NCI-H748 treated with DMSO at 0.1 percent for 48 hours (cell line): ENCODE measurements around the gene BCS1L.

Experiments used
- DNase-seq: peaks from one replicate; lab custom pipeline; 2025; lab: John Stamatoyannopoulos, UW

BCS1L gene, protein sequence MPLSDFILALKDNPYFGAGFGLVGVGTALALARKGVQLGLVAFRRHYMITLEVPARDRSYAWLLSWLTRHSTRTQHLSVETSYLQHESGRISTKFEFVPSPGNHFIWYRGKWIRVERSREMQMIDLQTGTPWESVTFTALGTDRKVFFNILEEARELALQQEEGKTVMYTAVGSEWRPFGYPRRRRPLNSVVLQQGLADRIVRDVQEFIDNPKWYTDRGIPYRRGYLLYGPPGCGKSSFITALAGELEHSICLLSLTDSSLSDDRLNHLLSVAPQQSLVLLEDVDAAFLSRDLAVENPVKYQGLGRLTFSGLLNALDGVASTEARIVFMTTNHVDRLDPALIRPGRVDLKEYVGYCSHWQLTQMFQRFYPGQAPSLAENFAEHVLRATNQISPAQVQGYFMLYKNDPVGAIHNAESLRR

DNA sequence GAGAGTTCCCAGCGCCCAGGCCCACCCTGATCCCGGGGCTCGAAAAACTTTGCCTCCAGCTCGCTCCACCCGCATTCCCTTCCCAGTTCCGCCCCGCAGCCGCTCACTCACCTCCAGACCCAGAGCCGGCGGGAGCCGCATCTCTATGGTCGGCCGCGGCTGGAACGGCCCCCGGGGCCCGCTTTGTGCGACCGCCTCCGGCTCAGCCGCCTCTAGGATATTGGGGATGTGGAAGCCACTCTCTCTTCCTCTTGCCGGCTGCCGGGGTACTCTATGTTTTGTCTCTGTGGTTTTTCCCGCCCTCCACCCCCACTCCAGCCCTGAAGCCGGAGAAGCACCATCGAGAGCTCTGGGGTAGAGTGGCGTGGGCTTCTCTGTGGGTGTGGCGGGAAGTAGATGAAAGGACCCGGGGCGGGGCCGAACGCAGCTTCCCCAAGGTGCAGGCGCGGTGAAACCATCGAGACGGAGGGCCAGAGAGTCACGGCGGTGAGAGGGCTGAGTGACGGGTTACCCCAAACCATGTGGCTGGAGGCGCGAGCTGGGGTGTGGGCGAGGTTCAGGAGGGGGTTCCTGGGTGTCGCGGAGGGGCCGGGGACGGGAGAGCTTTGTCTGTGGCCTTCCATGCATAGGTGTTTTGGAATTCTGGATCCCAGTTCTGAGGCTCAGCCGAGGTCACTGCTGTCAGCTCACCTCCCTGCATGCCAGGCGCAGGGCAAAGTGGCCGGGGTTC is at the start of gene BCS1L, which contains the start of gene ZNF142:
BCS1L (plus strand) TSS at position 426 of the 730 bp plus-strand sequence. CDS start 1,305 bp downstream, outside the sequence.
ZNF142 (minus strand) TSS at position 366 of the 730 bp plus-strand sequence. CDS start 3,194 bp downstream, outside the sequence.
- peak; percentile 81 for DNase-seq

DNA sequence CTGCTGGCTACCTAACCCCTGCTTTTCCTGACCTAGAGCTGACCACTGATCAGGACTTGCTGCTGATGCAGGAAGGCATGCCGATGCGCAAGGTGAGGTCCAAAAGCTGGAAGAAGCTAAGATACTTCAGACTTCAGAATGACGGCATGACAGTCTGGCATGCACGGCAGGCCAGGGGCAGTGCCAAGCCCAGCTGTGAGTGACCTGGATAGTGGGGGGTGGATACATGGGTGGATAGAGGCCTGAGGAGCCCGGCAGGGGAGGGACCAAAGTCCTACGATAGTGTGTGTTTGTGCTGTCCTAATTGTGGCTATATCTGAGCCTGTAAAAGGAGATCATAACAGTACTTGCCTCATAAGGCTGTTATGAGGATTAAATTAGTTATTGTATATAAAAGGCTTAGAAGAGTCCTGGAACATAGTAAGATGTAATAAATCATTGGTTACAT is 43.6 kb upstream of the BCS1L start:
- no peak for DNase-seq

DNA sequence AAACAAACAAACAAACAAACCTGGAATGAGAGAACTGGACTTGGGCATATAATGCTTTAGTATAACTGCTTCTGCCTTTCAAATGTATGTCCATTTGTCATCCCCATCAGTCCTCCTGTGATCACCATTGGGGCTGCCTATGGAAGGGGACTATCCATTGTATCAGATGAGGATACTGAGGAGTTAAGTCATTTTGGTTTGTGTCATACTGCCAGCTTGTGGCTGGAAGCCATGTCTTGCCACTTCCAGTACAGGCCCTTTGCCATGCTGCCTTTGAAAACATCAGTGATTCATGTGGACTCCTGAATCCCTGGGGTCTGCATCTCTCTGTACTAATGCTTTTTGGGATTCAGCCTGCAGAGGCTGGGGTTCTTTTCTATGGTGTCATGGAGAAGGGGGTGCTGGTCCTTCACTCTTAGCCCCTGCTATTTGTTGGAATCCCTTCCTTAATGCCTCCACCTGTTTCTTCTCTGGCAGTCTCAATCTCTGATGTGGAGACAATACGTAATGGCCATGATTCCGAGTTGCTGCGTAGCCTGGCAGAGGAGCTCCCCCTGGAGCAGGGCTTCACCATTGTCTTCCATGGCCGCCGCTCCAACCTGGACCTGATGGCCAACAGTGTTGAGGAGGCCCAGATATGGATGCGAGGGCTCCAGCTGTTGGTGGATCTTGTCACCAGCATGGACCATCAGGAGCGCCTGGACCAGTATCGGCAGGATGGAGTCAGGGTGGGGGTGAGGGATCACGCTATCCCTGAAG is 41.2 kb upstream of the BCS1L start:
- DNase-seq: no peak

DNA sequence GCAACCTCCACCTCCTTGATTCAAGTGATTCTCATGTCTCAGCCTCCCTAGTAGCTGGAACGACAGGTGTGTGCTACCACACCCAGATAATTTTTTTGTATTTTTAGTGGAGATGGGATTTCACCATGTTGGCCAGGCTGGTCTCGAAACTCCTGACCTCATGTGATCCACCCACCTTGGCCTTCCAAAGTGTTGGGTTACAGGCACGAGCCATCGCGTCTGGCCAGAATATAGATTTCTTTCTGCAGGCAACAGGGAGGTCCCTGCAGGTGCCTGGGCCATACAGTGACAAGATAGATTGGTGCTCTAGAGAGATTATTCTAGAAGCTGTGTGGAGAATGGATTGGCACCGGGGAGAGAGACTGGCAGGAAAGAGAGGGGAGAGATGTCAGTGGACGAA is 38.5 kb upstream of the BCS1L start:
- DNase-seq: no peak

DNA sequence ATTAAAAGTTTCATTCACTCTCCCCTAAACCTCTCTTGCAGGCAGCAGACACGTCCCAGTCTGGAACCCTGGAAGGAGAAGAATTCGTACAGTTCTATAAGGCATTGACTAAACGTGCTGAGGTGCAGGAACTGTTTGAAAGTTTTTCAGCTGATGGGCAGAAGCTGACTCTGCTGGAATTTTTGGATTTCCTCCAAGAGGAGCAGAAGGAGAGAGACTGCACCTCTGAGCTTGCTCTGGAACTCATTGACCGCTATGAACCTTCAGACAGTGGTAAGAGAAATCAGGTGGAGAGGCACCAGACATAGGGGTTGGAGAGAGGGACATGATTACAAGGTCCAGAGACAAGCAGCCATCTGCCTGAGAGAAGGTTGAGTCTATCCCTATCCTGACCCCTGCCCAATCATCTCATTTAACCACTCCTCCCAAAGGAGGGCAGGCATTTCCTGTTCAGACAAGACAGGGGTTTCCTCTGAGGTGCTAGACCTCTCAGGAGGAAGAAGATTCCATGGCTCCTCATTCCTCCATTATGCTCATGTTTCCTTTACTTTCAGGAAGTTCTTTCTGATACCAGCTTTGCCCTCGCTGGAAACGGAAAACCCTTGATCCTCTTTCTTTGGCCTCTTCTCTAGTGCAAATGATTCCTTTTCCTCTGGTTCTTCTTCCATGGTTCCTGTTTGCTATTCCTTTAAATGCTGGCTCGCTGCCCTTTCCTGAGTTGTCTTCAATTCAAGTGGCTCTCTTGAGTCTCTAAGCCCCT is 36.7 kb upstream of the BCS1L start:
- DNase-seq: no peak

DNA sequence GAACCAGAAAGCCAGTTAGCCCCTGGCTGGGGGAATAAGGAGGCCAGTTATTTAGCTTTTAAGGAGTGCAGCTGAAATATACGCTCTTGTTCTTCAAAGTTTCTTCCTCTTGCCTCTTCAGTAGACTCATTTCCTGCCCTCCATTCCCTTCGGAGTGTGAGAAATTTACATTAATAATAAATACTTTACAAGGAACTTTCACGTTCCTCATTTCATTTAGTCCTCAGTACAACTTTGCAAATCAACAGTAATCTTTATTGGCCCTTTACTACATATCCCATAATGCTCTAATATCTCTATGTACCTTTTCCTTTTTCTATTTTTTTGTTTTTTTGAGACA is 36.1 kb upstream of the BCS1L start:
- DNase-seq: no peak

DNA sequence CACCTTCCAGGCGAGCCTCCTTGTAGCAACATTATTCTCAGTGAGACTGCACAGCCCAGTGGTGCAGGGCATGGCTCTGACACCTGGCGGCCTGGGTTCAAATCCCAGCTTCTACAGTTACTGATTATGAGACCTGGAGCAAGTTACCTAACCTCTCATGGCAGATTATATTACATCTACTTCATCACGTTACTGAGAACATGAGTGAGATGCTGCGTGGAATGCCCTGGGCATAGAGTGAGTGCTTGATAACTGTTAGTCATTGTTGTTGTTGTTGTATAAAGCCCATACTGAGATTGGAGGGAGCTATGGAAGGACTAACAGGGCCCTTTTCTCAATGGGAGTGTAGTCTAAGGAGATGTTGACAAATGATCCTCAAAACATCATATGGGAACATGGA is 33.1 kb upstream of the BCS1L start:
- DNase-seq: no peak

DNA sequence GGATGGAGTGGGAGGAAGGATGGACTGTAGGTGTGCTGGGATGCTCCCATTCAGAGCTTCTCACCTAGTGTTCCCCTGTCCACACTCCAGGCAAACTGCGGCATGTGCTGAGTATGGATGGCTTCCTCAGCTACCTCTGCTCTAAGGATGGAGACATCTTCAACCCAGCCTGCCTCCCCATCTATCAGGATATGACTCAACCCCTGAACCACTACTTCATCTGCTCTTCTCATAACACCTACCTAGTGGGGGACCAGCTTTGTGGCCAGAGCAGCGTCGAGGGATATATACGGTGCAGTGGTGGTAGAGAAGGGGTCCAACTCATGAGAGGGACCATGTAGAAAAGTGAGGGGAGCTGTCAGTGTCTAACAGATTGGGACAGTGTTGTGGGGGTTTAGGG is 31.5 kb upstream of the BCS1L start:
- DNase-seq: no peak

DNA sequence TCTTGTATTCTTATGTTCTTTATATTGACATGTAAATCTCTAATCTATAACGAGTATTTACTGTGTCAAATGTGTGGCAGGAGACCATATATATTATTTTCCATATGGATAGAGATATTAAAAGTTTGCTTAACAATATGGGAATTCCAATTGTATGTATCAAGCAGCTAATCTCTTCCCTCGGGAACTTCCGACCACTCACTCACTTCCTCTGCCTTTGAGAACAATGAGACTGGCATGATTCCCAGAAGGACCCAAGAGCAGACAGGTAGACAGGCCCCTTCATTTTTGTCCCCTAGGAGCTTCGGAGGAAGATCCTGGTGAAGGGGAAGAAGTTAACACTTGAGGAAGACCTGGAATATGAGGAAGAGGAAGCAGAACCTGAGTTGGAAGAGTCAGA is 27.6 kb upstream of the BCS1L start:
- DNase-seq: no peak

DNA sequence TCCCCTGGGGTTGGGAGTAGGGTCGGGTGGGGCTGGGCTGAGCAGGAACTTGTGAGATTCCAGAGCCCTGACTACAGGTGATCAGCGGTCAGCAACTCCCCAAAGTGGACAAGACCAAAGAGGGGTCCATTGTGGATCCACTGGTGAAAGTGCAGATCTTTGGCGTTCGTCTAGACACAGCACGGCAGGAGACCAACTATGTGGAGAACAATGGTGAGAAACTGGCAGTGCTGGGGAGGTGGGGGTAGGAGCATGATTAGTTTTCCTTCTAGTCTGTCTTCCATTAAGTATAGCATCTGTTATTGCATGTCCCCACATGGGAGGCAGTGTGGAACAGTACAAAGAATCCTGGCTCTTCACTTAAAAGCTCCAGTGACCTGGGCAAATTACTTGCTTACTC is 23.8 kb upstream of the BCS1L start:
- no peak for DNase-seq

DNA sequence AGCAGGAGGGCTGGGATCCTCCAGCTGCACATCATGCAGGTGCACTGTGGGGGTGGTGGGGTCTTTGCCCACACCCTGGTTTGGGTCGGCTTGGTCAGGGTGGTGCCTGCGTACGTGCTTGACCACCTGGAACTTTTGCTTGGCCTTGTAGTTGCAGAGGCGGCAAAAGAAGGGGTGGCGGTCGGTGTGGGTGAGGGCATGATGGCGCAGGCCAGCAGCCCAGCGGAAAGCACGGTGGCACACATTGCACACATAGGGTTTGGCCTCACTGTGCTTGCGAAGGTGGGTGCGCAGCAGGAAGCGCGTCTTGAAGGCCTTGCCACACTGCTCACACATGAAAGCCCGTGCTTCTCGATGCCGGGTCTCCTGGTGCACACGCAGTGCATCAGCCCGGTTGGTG is 21.1 kb upstream of the BCS1L start:
- no peak for DNase-seq

DNA sequence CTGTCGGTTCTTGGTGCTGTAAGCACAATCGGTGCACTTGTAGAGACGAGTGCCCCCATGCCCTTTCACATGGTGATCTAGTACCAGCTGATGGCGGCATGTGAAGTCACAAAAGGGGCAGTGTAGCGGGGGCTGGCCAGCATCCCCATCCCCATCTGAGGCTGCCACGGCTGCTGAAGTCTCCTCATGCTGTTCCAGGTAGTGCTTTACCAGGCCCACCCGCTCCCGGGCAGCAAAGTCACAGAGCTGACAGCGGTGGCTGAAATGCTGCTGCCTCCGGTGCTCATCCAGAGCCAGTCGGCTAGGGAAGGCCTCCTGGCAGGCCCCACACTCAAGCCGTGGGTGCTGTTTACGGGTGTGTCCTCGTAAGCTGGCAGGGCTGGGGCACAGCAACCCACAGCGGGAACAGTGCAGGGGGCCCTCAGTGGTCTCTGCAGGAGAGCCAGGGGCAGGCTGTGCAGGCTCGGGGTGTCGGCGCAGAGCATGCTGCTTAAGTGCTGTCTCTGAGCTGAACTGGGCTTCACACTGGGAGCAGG is 17.3 kb upstream of the BCS1L start:
- no peak for DNase-seq

DNA sequence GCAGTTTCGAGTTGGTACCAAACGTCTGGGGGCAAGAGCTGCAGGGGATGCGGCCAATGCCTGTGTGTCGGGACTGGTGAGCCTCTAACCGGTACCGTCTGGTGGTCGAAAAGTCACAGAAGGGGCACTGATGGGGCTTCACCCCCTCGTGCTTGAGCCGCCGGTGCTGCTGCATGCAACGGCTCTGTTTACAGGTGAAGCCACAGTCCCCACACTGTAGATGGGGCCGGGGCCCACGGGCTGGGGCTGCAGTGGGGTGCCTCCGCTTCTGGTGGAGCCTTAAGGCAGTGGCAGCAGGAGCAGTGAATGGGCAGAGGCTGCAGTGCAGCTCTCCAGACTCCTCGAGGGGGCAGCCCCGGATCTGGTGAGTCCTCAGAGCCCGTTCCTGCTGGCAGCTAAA is 16.7 kb upstream of the BCS1L start:
- no peak for DNase-seq

DNA sequence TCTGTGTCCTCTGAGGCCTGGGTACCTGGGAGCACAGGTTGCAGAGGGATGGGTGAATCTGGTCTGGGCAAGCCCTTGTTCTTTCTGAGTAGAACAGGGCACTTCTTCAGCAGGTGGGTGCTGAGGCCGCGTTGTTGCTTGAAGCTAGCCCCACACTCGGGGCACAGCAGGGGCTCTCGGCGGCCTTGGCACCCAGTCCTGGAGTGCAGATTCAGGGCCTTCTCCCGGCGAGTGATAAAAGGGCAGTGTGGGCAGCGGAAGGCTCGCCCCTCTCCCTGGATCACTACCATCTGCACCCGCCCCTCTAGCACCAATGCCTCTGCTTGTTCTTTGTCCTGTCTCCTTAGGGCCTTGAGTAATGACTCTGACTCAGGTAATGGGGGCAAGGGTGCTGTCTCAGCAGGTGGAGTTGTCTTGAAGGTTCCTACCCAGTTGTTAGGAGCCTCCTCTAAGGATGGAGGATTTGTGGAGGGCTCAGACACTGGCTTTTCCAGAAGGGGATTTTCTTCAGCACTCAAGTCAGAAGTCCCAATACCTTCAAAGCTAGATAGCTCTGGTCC is 15.7 kb upstream of the BCS1L start:
- no peak for DNase-seq

DNA sequence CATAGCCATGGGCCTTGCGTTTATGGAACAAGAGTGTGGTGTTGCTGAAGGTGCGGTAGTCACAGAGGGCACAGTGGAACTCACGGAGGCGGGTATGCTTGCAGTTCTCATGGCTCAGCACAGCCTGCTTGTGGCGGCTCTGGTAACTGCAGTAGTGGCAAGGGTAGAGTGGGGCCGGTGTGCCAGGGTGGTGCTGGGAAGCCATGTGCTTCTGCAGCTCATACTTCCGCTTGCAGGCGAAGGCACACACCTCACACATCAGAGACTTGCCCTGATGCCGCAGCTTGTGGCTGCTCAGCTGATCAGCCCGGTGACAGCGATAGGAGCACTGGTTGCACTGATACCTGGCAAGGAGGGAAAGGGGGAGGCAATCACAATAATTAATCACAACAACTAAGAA is 14.8 kb upstream of the BCS1L start:
- DNase-seq: no peak

DNA sequence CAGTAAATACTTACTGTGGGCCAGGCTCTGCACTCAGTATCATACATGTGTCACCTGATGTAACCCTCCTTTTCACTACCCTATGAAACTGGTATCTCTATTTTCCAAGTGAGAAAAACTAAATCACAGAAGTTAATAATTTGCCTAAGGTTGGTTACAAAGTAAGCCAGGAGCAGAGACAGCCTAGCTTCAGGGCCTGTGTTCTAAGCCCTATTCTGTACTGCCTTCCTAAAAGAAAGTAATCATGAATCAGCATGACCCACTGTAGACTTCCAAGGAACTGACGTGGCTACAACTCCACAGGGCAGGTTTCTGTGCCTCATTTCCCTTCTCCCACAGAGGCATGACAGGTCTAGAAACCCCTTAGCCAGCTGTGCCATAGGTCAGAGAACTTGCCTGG is 14.4 kb upstream of the BCS1L start:
- no peak for DNase-seq

DNA sequence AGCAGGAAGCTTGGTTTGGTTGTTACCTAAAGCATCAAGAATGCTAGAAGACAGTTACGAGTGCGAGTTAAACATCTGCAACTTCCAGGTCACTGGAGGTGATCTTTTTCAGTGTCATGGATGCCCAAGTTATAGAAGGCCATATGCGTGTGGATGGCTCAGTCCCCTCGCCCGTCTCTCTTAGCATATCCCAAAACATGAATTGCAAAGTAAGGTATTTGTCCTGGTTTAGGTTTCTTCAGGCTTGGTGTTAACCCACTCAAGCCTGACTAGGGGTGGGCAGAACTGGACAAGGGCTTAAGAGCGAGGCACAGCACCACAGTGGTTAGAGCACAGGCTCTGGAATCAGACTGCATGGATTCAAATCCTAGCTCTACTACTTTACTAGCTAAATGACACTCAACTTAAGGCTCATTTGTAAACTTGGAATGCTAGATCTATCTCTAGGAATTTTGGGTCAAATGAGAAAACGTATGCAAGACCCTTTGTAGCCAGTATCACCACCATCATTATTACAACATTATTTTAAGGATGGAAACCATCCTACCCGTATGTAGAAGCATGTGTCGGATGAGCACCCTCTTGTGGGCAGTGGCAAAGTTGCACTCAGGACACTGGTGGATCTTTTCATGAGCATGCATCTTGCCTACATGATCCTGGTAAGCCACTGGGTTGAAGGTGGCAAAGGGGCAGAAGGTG is 11.2 kb upstream of the BCS1L start:
- peak; percentile 42 for DNase-seq

DNA sequence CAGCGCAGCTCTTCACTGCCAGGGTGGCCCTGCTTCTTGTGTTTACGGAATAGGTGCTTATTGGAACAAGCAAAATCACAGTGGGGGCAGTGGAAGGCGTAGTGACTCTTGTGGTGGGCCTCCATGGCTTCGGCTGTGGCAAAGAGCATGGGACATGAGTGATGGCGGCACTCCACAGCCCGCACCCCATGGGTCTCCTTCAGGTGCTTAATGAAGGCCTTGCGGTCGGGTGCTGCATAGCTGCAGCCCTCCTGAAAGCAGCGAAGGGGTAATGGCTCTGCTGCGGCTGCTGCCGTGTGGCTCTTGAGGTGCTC is 10.7 kb upstream of the BCS1L start:
- no peak for DNase-seq

DNA sequence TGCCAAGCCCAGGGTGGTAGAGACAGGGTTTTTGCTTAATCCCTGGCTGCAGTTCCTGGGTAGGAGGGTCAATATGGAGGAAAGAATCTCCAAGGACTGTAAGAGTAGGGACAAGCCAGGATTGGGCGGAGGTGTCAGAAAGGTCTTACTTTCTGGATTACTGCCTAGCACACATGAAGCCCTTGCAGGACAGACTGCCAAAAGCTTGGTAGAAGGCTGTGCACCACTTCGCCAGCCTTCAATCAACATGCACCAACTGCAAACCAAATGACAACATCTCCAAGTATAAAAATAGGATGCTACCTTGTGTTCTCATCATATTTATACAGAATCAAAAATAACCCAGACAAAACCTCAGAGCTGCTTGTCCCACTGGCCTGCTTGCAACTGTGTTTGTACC is 3.7 kb upstream of the BCS1L start:
- no peak for DNase-seq

DNA sequence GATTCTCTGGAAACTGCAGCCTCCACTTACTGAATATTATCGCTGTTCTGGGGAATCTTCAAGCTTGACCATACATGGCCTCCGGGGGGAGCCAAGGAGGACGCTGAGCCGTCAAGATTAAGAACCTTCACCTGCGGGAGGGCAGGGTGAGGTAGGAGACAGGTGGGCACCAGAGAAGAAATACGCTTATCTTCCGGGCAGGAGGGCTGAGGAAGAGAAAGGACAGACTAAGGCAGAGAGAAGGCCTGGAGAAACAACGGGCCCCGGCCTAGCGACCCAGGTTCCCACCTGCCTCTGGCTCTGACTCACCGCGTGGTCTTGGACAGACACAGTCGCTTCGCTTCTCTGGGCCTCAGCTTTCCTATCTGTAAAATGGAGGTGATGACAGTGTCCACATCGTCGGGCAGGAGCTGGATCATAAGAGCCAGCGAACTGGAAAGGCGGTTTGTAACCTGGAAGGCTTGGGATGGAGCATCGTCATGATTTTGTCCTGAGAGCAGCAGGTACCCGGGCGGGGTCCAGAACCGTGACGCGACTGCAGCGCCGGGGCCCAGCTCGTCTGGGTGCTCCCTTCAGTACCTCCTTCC is 719 bp upstream of the BCS1L start:
- DNase-seq: peak; percentile 30

DNA sequence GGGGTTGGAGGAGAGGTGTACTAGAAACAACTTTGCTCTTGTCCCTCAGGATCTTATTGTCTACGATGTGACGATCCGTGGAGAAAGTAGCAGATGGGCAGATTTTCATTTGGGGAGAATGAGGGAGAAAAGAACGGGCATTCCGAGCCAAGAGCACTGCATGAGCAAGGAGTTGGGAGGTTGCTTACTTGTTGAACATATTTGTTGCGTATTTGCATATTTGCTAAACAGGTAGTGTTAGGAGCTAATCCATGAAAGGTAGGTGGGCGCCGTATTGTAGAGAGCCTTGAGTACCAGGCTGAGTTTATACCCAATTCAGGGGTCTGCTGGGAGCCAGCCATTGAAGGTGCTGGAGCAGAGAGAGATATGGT is 490 bp downstream of the BCS1L start:
- DNase-seq: no peak
